Glutamatergic neuron (in vitro differentiated cells): ENCODE data around the gene HTRA3. TPM values are rescaled to one million over a fixed set of nuclear protein-coding genes. Genes with fewer than 3 reads are reported as not detected.

Experiments
- DNase-seq: peaks from one replicate; pipeline ENCODE4 v3.0.0; 2022
- H3K27ac Mint-ChIP-seq: one replicate; pipeline ENCODE4 v1.8.0; 2020; ENCODE audit warnings: mild to moderate bottlenecking, mixed read lengths, inconsistent platforms; ENCODE audit not compliant: unreplicated experiment
- H3K27me3 Mint-ChIP-seq: one replicate; pipeline ENCODE4 v1.8.0; 2020; ENCODE audit warnings: mild to moderate bottlenecking, moderate library complexity, mixed read lengths, inconsistent platforms; ENCODE audit not compliant: unreplicated experiment
- H3K36me3 Mint-ChIP-seq: one replicate; pipeline ENCODE4 v1.8.0; 2020; ENCODE audit warnings: mild to moderate bottlenecking, mixed read lengths, inconsistent platforms; ENCODE audit not compliant: unreplicated experiment
- H3K4me1 Mint-ChIP-seq: one replicate; pipeline ENCODE4 v1.8.0; 2020; ENCODE audit warnings: mild to moderate bottlenecking, low read depth, mixed read lengths, inconsistent platforms; ENCODE audit not compliant: unreplicated experiment
- H3K4me3 Mint-ChIP-seq: one replicate; pipeline ENCODE4 v1.8.0; 2020; ENCODE audit warnings: mild to moderate bottlenecking, mixed read lengths, inconsistent platforms; ENCODE audit not compliant: unreplicated experiment
- H3K9me3 Mint-ChIP-seq: one replicate; pipeline ENCODE4 v1.8.0; 2020; ENCODE audit warnings: mild to moderate bottlenecking, moderate library complexity, mixed read lengths, inconsistent platforms; ENCODE audit not compliant: unreplicated experiment
- CTCF ChIP-seq: fragments of 200-600 bp; sonication (generic); IDR thresholded peaks from one replicate; pipeline ENCODE4 v1.5.0; 2021; ENCODE audit not compliant: partially characterized antibody, unreplicated experiment
- total RNA-seq: library from RNA; stranded (reverse); fragmentation: NEBNext Ultra II Directional; extraction: Animal tissue kit (Norgen Biotek cat#: 25700); gene quantifications from one replicate; pipeline ENCODE4 v1.2.1, GENCODE V29; 2021; ENCODE audit not compliant: unreplicated experiment

Gene HTRA3
- total RNA-seq, 1 donor from 2014 or later, result 0.64 TPM

- Mint-ChIP-seq H3K4me1 (no peaks in the 10 kb centered on the region), H3K27ac (no peak overlapping the region), H3K9me3 (no peaks in the 10 kb centered on the region), H3K4me3 (no peak overlapping the region), H3K27me3 (peaks cover 2% of the 10 kb centered on the region), H3K36me3 (no peaks in the 10 kb centered on the region)
- DNase-seq, result peak; percentile 17
- TF ChIP-seq CTCF, result no peak
These were observed 29.1 kb upstream of the HTRA3 start for GRCh38 chr4:8240211-8241041.

- H3K9me3 Mint-ChIP-seq, result no peaks in the 10 kb centered on the region
- no peaks in the 10 kb centered on the region for H3K36me3 Mint-ChIP-seq
- no peak for DNase-seq
- no peaks in the 10 kb centered on the region for H3K4me1 Mint-ChIP-seq
- TF ChIP-seq CTCF, result no peak
- no peak overlapping the region for H3K27ac Mint-ChIP-seq
- H3K27me3 Mint-ChIP-seq, result peaks cover 2% of the 10 kb centered on the region
- no peak overlapping the region for H3K4me3 Mint-ChIP-seq
These were observed 28.3 kb upstream of the HTRA3 start for GRCh38 chr4:8241211-8241779.

DNA sequence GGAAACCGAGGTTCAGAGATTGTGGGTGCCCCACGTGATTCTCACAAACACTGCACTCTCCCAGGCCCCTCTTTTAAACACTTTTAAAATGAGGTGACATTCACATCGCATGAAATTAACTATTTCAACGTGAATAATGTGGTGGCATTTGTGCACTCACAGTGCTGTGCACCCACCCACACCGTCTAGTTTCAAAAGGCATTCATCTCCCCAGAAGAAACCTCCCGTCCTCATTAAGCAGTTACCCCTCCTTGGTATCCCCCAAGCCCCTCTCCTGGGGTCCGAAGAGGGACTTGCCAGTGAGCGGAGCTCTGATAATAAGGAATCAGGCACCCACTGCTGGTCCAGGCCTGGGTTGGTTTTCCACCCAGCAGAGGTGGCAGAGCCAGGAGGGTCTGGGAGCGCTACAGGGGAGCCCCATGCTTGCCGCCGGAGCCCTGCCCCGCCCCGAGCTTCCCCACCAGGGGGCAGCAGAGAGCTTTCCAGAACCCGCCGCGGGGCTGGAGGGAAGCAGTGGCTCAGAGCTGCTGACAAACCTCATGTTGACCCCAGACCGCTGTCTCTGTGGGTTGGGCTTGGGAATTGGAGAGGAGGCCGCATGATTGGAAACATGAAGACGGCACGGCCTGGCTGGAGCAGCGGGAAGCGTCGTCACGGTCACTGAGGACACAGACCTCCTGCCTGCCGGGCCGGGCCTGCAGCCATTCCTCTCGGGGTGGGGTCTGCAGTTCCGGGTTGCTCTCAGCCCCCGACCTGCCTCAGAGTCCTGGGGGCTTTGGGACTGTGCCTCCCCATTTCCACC lies 27.5 kb upstream of the HTRA3 start:
- TF ChIP-seq CTCF, result peak; percentile 99
- no peaks in the 10 kb centered on the region for H3K4me1 Mint-ChIP-seq
- no peak overlapping the region for H3K27ac Mint-ChIP-seq
- DNase-seq, result peak; percentile 98
- no peaks in the 10 kb centered on the region for H3K9me3 Mint-ChIP-seq
- no peaks in the 10 kb centered on the region for H3K36me3 Mint-ChIP-seq
- peaks cover 2% of the 10 kb centered on the region for H3K27me3 Mint-ChIP-seq
- H3K4me3 Mint-ChIP-seq, result no peak overlapping the region

DNA sequence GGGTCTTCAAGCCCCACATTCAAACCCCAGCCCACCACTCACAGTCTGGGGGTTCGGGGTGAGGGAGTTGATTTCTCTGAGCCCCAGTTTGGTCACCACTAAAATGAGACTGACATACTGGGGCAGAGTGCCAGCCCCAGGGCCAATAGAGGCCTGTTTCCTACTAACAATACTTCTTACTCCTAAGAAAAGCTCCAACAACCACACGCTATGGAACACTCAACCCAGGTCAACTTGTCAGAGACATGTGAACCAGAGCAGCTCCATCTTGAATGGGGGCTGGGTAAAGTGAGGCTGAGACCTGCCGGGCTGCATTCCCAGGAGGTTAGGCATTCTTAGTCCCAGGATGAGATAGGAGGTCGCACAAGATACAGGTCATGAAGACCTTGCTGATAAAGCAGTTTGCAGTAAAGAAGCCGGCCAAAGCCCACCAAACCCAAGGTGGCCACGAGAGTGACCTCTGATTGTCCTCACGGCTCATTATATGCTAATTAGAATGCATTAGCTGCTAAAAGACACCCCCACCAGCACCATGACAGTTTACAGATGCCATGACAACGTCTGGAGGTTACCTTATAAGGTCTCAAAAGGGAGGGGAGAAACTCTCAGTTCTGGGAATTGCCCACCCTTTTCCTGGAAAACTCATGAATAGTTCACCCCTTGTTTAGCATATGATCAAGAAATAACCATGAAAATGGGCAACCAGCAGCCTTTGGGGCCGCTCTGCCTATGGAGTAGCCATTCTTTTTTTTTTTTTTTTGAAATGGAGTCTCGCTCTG lies 26.6 kb upstream of the HTRA3 start:
- TF ChIP-seq CTCF, result no peak
- H3K27ac Mint-ChIP-seq, result no peak overlapping the region
- peaks cover 3% of the 10 kb centered on the region for H3K27me3 Mint-ChIP-seq
- H3K36me3 Mint-ChIP-seq, result no peaks in the 10 kb centered on the region
- H3K4me3 Mint-ChIP-seq, result no peak overlapping the region
- no peak for DNase-seq
- no peaks in the 10 kb centered on the region for H3K4me1 Mint-ChIP-seq
- no peaks in the 10 kb centered on the region for H3K9me3 Mint-ChIP-seq
